C4-2B (cell line): ENCODE measurements around the gene CNTNAP5.

Source experiments
- CTCF ChIP-seq: fragments of 450-650 bp; conservative IDR thresholded peaks from 2 replicates; pipeline ENCODE4 v1.5.1; 2017; ENCODE audit warnings: mild to moderate bottlenecking
- ZFX ChIP-seq: fragments of 450-650 bp; IDR thresholded peaks from 2 replicates; pipeline ENCODE4 v1.6.1; 2017

GRCh38 chr2:124049136-124049535, 24.0 kb downstream of the CNTNAP5 start:
- TF ChIP-seq CTCF (no peak), ZFX (no peak)
